GM10248 (cell line): ENCODE measurements around the gene NPPC.

Source experiments
- CTCF ChIA-PET: fragments of 300-600 bp; sonication (Branson Sonifier 250); formaldehyde crosslinking; extraction: SDS; loops from one replicate; lab custom pipeline; 2021; ENCODE audit warnings: antibody characterized with exemption; lab: Yijun Ruan, JAX
- POLR2A ChIA-PET: fragments of 350-650 bp; sonication (Branson Sonifier 250); formaldehyde crosslinking; extraction: SDS; loops from one replicate; lab custom pipeline; 2020; ENCODE audit warnings: antibody characterized with exemption; lab: Yijun Ruan, JAX
- DNase-seq: peaks from one replicate; pipeline ENCODE4 v3.0.0; 2012; ENCODE audit errors: extremely low spot score
- CTCF ChIP-seq: IDR thresholded peaks from 2 replicates; pipeline ENCODE4 v1.5.1; 2012; ENCODE audit warnings: mild to moderate bottlenecking, low read depth; ENCODE audit errors: extremely low read depth, missing control alignments, control extremely low read depth

Gene NPPC

DNA sequence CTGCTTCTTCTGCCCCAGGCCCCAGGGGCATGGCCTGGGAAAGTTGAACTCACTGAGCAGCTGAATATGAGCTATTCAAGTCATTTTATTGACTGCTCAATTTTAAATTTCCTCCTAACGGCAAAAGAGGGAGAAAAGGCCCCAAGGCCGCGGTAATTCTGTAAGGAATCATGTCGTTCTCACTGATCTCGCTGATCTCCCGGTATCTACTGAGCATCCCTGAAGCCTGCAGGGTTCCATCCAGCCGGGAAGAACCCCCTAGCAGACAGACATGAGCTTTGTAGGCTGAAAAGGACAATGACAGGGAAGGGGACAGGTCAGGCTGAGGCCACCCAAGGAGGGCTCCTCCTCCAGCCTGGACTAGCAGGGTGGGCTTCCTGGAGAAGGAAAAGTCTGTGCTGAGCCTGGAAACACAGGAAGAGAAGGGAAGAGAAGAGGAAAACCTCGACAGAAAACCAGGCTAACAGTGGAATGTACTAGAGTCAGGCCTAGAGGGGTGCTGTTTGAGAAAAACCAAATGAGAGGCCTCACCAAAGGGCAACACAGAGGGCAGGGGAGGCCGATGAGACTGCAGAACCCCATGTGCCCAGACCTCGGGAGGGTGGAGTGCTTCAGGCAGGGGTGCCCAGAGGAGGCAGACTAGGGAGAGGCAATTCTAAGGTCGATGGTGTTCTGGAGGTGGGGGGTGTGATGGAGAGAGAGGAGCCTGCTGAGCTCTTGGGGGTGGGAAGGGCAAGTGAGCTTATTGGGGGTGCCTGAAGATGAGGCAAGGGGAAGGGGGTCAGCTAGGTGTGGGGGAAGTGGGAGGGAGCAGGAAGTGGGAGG is 2.9 kb upstream of the NPPC start:
- CTCF ChIA-PET, result interaction anchor here (1.0 to 3.5 kb wide), 5 partner anchors 11 to 512 kb away, joined by 3 to 14 read pairs (median 8); no protein-coding TSS in a partner anchor

GRCh38 chr2:231928481-231928880 is 2.3 kb upstream of the NPPC start:
- ChIA-PET CTCF (interaction anchor here (1.0 to 3.5 kb wide), 4 partner anchors 13 to 513 kb away, joined by 3 to 14 read pairs (median 8); no protein-coding TSS in a partner anchor), POLR2A (no interaction called here)
- DNase-seq, result peak; percentile 13
- TF ChIP-seq CTCF, result no peak

More for the DNA sequence above, 2.9 kb upstream of the NPPC start:
- no peak for TF ChIP-seq CTCF
- DNase-seq, result peak; percentile 21
- POLR2A ChIA-PET, result no interaction called here

GRCh38 chr2:231927566-231927890 is 1.3 kb upstream of the NPPC start:
- peak; percentile 15 for DNase-seq
- TF ChIP-seq CTCF, result no peak
- ChIA-PET POLR2A (no interaction called here), CTCF (interaction anchor here (1.0 to 7.2 kb wide), 4 partner anchors 14 to 398 kb away, joined by 4 to 66 read pairs (median 4); no protein-coding TSS in a partner anchor)

- peak; percentile 17 for TF ChIP-seq CTCF
- POLR2A ChIA-PET, result no interaction called here
- peak; percentile 44 for DNase-seq
- CTCF ChIA-PET, result interaction anchor here (1.0 to 7.2 kb wide), 6 partner anchors 8 to 398 kb away, joined by 4 to 66 read pairs (median 5); no protein-coding TSS in a partner anchor
Measured at GRCh38 chr2:231926761-231927565, 767 bp upstream of the NPPC start.

DNA sequence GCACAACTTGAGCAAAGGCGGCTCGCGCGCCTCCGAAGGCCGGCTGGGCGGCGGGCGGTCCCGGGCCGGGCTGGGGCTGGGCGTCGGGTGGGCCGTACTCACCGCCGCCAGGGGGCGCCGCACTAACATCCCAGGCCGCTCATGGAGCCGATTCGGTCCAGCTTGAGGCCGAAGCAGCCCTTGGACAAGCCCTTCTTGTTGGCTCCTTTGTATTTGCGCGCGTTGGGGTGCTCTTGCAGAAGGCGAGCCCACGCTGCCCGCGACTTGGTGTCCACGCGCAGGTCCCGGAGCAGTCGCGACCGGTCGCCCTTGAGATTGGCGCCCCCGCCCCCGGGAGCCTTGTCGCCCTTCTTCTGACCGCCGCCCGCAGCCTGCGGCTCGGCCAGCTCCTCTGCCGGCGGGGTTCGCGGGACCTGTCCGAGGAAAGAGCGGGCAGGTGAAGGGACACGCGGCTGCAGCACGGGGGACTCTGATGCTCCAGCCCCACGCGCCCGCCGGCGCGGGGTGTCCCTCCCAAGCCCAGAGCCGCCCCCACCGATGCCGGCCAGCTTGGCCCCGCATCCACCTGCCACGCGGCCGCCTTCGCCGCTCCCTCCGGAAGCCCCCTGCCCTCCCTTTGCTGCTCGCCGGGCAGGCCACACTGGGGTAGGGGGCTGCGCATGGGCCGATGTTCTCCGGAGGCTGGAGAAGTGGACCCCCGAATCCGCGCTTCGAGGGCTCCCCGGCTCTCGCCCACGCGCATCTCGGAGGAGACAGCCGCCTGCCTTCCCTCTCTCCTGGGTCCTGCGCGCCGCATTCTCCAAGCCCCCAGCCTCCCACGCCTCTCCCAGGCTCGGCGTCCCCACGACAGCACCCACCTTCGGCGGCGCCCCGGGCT is 655 bp downstream of the NPPC start:
- peak; percentile 70 for TF ChIP-seq CTCF
- ChIA-PET POLR2A (no interaction called here), CTCF (interaction anchor here (0.8 to 7.5 kb wide), 21 partner anchors 9 to 442 kb away, joined by 3 to 66 read pairs (median 4); no protein-coding TSS in a partner anchor)
- DNase-seq, result peak; percentile 88
